Choroid plexus epithelial cell (primary cell): ENCODE results near the gene RGS6.

ENCODE experiments used
- DNase-seq: peaks from one replicate; pipeline ENCODE4 v3.0.0-alpha.2; 2010; ENCODE audit warnings: low read depth
- H3K4me3 ChIP-seq: 2 replicates; pipeline ENCODE4 v1.5.1; 2011; ENCODE audit warnings: low read depth, mild to moderate bottlenecking, control low read depth, low read length, moderate library complexity
- CTCF ChIP-seq: conservative IDR thresholded peaks from 2 replicates; pipeline ENCODE4 v1.5.1; 2011; ENCODE audit warnings: low read depth, mild to moderate bottlenecking, control low read depth, inconsistent platforms, low read length, moderate library complexity

Gene RGS6

DNA sequence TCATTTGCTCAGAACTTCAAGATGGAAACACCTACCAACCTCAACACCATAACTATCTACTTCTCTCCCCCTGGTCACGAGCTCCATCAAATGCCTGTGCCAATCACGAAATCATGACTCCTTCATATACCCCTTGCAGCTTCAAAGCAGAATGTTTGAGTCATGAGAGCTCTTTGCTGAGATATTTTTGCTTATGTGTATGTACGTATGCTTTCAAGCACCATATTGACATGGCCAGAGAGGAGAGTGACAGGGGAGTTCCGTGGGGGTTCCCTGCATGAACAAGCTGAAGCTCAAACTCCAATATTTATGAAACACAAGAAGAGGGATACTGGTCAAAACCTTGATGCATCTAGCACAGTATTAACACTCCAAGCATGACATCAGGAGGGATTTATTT, 587.3 kb downstream of the RGS6 start:
- H3K4me3 ChIP-seq, result no peak overlapping the region
- no peak for DNase-seq

DNA sequence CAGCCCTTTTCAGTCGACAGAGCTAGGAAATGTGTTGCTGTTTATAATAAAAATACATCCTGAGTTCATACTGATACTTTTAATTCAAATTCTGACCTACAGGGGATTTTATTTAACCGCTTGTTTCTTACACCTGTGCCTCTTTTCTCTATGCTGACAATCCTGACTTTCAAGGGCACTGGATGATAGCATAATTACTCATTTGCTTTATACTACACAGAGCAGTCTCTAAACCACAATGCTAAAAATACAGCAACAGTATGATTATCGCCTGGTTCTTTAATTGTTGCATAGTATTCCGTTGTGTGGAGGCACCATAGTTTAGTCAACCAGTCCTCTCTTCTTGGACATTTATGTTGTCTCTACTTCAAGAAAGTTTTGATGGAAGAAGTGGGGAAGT, 588.8 kb downstream of the RGS6 start:
- no peak for TF ChIP-seq CTCF
- DNase-seq, result no peak
- H3K4me3 ChIP-seq, result no peak overlapping the region

More for the DNA sequence above, 587.3 kb downstream of the RGS6 start:
- no peak for TF ChIP-seq CTCF

GRCh38 chr14:72521968-72522741, 589.9 kb downstream of the RGS6 start:
- TF ChIP-seq CTCF, result no peak
- no peak overlapping the region for H3K4me3 ChIP-seq
- DNase-seq, result no peak

- TF ChIP-seq CTCF, result no peak
- H3K4me3 ChIP-seq, result no peak overlapping the region
- no peak for DNase-seq
Measured at GRCh38 chr14:72522847-72523246, 590.6 kb downstream of the RGS6 start.

DNA sequence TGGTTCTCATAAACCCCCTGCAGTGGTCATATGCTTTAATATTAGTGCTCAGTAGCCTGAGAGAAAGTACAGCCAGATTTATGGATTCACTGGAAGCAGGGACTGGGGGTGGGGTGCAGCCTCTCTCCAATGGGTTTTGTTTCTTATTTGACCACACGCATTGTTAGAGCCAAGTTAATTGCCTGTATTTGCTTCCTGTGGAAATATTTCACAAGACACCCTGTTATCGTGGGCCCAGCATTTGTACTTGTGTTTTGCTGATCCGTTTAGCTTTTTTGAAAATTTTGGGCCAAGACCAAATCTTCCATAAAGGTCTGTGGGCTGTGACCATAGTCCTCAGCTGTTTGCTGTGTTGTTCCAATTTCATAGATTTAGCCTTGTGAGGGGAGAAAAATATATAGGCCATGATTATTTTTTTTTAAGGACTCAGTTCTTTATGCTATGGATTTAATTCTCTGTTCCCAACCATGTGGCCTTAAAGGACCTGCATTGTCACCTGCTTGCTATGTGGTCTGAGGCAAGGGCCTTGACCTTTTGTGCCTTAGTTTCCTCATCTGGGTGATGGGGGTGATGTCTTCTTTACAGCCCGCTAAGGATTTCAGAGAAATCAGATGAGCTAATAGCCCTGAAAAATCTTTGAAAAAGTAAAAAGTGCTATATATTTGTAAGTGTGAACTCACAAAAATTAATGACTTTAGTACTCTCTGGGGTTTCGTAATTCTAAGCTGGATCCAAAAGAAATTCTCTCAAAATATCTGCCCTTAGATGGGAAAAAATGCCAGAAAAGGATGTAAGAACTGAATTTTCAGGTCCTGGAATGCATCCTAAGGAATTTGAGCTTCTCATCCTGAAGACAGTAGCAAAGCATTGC, 591.4 kb downstream of the RGS6 start:
- peak; percentile 50 for DNase-seq
- H3K4me3 ChIP-seq, result no peak overlapping the region
- TF ChIP-seq CTCF, result no peak

GRCh38 chr14:72524295-72524629, 592.0 kb downstream of the RGS6 start:
- H3K4me3 ChIP-seq, result no peak overlapping the region
- TF ChIP-seq CTCF, result no peak
- DNase-seq, result no peak
